ENCODE results near the gene ANO1. TPM values are rescaled to one million over a fixed set of nuclear protein-coding genes. Genes with fewer than 3 reads are reported as not detected.

The ANO1 gene
- total RNA-seq, 1 donor from 2014 or later, result 14.9 TPM

DNA sequence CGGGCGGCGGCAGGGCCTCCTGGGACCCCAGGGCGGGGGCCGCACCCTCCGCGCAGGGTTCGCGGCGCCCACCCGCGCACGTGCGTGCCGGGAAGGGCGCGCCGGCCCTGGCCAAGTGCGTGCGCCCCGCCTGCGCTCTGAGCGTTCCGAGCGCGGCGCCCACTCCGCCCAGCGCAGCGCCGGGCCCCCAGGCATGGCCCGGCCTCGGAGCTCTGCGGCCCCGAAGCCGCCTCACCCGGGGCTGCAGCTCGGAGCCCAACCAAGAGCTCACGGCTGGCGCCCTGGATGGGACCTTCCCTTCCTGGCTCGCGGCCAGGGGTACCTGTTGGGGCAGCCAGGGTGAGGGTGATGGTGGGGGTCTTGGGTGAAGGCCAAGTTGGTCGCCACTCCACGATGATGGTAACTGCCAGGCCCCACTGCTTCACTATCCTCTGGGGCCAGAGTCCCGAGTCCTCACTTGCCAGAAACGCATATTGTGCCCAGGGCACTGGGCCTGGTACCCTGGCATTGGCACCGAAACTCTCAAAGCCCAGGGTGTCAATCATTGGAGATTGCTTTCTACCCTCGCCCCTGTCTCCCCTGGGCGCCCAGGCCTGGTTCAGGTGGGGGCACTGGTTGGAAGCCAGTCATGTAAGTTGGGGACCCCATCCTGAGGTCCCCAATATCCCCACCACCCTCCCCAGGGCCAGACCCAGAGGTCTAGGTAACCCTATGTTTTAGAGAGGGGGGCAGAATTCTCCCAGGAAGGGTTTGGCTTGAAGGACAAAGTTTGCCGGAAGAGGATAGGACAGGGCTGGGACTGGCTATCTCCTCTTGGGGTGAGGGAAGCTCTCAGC lies 882 bp downstream of the ANO1 start:
- Mint-ChIP-seq H3K27me3 (peaks cover 81% of the 10 kb centered on the region), H3K36me3 (no peaks in the 10 kb centered on the region), H3K4me3 (peak overlapping the region; percentile 41), H3K9me3 (no peaks in the 10 kb centered on the region), H3K4me1 (ENCODE audit: unreplicated experiment) (peaks cover 4% of the 10 kb centered on the region), H3K27ac (no peak overlapping the region)
- DNase-seq (ENCODE audit: extremely low spot score, unreplicated experiment), result no peak
- TF ChIP-seq, protein P1, sequence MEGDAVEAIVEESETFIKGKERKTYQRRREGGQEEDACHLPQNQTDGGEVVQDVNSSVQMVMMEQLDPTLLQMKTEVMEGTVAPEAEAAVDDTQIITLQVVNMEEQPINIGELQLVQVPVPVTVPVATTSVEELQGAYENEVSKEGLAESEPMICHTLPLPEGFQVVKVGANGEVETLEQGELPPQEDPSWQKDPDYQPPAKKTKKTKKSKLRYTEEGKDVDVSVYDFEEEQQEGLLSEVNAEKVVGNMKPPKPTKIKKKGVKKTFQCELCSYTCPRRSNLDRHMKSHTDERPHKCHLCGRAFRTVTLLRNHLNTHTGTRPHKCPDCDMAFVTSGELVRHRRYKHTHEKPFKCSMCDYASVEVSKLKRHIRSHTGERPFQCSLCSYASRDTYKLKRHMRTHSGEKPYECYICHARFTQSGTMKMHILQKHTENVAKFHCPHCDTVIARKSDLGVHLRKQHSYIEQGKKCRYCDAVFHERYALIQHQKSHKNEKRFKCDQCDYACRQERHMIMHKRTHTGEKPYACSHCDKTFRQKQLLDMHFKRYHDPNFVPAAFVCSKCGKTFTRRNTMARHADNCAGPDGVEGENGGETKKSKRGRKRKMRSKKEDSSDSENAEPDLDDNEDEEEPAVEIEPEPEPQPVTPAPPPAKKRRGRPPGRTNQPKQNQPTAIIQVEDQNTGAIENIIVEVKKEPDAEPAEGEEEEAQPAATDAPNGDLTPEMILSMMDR (conservative IDR thresholded peaks at IDR 0.05), result no peak

GRCh38 chr11:70079691-70080090 lies 1.6 kb downstream of the ANO1 start:
- Mint-ChIP-seq H3K4me3 (peak overlapping the region; percentile 41), H3K4me1 (ENCODE audit: unreplicated experiment) (peaks cover 4% of the 10 kb centered on the region), H3K9me3 (no peaks in the 10 kb centered on the region), H3K27ac (no peak overlapping the region), H3K36me3 (no peaks in the 10 kb centered on the region), H3K27me3 (peaks cover 75% of the 10 kb centered on the region)
- TF ChIP-seq, protein P1 (conservative IDR thresholded peaks at IDR 0.05), result no peak
- no peak for DNase-seq (ENCODE audit: extremely low spot score, unreplicated experiment)

DNA sequence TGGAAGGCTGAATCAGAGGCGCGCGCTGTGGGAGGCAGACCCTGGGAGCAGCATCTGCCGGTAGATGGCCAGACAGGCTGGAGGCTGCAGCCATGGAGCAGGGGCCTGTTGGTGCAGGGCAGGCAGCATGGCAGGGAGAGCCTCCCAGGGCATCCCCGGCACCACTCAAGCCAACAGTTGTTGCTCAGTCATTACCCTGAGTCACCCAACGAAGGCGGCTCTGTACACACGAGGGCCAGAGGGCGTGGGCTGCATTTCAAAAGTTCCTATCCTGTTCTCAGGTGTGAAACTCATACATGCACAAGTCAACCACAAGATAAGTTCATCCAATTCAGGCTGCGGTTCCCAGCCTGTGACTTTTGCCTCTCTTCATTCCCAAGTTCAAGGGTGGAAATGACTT lies 2.6 kb downstream of the ANO1 start:
- no peak overlapping the region for H3K4me3 Mint-ChIP-seq
- TF ChIP-seq, protein P1 (conservative IDR thresholded peaks at IDR 0.05), result no peak
- H3K9me3 Mint-ChIP-seq, result no peaks in the 10 kb centered on the region
- H3K27ac Mint-ChIP-seq, result no peak overlapping the region
- no peak for DNase-seq (ENCODE audit: extremely low spot score, unreplicated experiment)
- peaks cover 4% of the 10 kb centered on the region for H3K4me1 Mint-ChIP-seq (ENCODE audit: unreplicated experiment)
- H3K27me3 Mint-ChIP-seq, result peaks cover 64% of the 10 kb centered on the region
- H3K36me3 Mint-ChIP-seq, result no peaks in the 10 kb centered on the region

- no peak for DNase-seq (ENCODE audit: extremely low spot score, unreplicated experiment)
- H3K27me3 Mint-ChIP-seq, result peaks cover 43% of the 10 kb centered on the region
- no peak overlapping the region for H3K27ac Mint-ChIP-seq
- peaks cover 4% of the 10 kb centered on the region for H3K4me1 Mint-ChIP-seq (ENCODE audit: unreplicated experiment)
- no peaks in the 10 kb centered on the region for H3K36me3 Mint-ChIP-seq
- no peaks in the 10 kb centered on the region for H3K9me3 Mint-ChIP-seq
- TF ChIP-seq, protein P1 (conservative IDR thresholded peaks at IDR 0.05), result peak; percentile 39
- H3K4me3 Mint-ChIP-seq, result no peak overlapping the region
Measured at GRCh38 chr11:70082829-70083228, 4.7 kb downstream of the ANO1 start.

DNA sequence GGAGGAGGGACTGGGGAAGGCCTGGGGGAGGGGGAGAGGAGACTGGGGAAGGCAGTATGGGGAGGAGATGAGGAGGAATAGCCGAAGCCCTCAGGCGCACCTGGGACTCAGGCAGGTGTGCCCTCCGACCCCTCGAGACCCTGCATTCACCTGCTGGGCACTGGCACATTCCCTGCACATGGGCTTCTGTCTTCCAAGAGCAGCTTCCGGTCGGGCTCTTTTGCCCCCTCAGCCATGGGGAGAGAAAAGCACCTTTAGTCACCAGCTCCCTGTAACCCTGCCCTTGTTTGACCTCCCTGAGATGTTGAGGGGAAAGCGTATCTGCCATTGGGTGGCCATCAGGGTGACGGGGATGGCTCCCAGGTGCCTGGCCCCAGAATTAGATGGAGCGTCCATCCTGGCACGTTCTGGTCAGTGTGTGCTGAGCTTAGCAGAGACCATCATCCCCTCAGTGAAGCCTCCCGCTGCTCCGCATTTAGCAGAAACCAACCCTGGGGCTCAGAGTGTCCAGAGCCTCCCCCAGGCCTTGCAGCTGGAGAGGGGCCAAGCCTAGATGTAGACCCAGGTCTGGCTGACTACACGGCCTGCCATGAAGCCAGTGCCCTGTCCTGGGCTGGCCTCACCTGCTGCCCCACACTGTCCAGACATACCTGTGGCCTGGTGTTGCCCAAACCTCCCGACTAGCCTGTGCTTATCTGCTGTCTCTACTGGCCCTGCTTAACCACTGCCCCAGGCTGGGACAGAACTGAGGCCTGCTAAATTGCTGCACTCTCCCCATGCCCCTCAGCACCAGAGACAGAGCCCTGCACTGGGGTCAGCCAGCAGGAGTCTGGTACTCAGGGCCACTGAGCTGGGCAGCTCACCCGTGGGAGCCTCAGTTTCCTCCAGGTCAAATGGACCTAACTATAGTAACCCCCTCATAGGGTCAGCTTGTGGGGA lies 6.2 kb downstream of the ANO1 start:
- H3K36me3 Mint-ChIP-seq, result no peaks in the 10 kb centered on the region
- no peaks in the 10 kb centered on the region for H3K9me3 Mint-ChIP-seq
- H3K27me3 Mint-ChIP-seq, result peaks cover 37% of the 10 kb centered on the region

More for the DNA sequence above, 6.2 kb downstream of the ANO1 start:
- no peak for DNase-seq (ENCODE audit: extremely low spot score, unreplicated experiment)
- TF ChIP-seq, protein P1 (conservative IDR thresholded peaks at IDR 0.05), result no peak
- Mint-ChIP-seq H3K4me1 (ENCODE audit: unreplicated experiment) (peaks cover 4% of the 10 kb centered on the region), H3K27ac (no peak overlapping the region), H3K4me3 (no peak overlapping the region)
